ENCODE measurements around the gene ZSCAN20.

The ZSCAN20 gene

GRCh38 chr1:33541966-33542365, 69.5 kb downstream of the ZSCAN20 start:
- no peak for DNase-seq

All from CD4-positive, alpha-beta T cell treated with Interleukin-6 for 4 hours (primary cell).